ENCODE data around the gene IGSF21.

IGSF21 gene

GRCh38 chr1:18123467-18123992 is 15.9 kb downstream of the IGSF21 start:
- no peak for TF ChIP-seq CTCF (IDR thresholded peaks at IDR 0.05; ENCODE audit: low read depth, low read length)
- no peak overlapping the region for H3K4me3 ChIP-seq (ENCODE audit: low read depth, low read length)
- no peak for DNase-seq (ENCODE audit: low read depth, low spot score)
- in situ Hi-C loops (cut with HindIII; ENCODE audit: low sequenced_read_pairs) = no loop called here

GRCh38 chr1:18124977-18125376 is 17.4 kb downstream of the IGSF21 start:
- DNase-seq (ENCODE audit: low read depth, low spot score) = no peak
- TF ChIP-seq CTCF (IDR thresholded peaks at IDR 0.05; ENCODE audit: low read depth, low read length) = no peak
- in situ Hi-C loops (cut with HindIII; ENCODE audit: low sequenced_read_pairs) = no loop called here
- H3K4me3 ChIP-seq (ENCODE audit: low read depth, low read length) = no peak overlapping the region

GRCh38 chr1:18126616-18127015 is 19.0 kb downstream of the IGSF21 start:
- TF ChIP-seq CTCF (IDR thresholded peaks at IDR 0.05; ENCODE audit: low read depth, low read length) = no peak
- no peak for DNase-seq (ENCODE audit: low read depth, low spot score)
- in situ Hi-C loops (cut with HindIII; ENCODE audit: low sequenced_read_pairs) = no loop called here
- no peak overlapping the region for H3K4me3 ChIP-seq (ENCODE audit: low read depth, low read length)

DNA sequence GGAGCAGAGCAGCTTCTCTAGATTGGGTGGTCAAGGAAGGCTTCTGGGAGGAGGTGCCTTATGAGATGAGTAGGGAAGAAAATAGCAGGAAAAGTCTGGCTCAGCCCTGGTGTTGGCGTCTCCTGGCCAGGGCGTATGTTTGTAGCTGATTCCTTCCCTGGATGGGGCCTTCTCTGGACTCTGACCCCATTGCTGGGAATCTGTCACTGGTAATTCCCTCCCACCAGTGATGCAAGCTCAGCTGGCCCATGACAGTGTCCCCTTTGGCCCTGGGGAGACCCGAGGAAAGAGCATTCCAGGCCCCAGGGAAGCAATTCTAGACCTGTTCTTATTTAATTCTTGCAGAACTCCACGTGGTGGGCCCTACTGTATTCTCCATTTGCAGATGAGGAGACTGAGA is 20.7 kb downstream of the IGSF21 start:
- TF ChIP-seq CTCF (IDR thresholded peaks at IDR 0.05; ENCODE audit: low read depth, low read length) = no peak
- in situ Hi-C loops (cut with HindIII; ENCODE audit: low sequenced_read_pairs) = no loop called here
- no peak for DNase-seq (ENCODE audit: low read depth, low spot score)
- no peak overlapping the region for H3K4me3 ChIP-seq (ENCODE audit: low read depth, low read length)

DNA sequence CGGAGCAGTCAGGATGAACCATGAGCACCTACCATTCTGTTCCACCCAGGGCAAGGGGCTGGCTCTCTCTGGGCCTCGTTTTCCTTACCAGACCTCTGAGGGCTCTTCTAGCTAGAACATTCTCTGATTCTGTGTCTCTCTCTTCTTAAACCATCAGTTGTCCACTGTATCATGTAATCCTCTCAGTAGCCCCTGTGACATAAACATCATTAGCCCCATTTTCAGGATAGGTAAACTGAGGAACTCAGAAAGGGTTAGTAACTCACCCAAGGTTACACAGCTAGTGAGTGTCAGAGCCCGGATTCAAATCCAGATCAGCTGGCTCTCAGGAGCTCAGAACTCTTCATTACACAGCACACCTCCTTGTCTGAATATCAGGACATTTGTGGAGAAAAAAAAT is 22.8 kb downstream of the IGSF21 start:
- TF ChIP-seq CTCF (IDR thresholded peaks at IDR 0.05; ENCODE audit: low read depth, low read length) = no peak
- in situ Hi-C loops (cut with HindIII; ENCODE audit: low sequenced_read_pairs) = no loop called here
- no peak overlapping the region for H3K4me3 ChIP-seq (ENCODE audit: low read depth, low read length)
- no peak for DNase-seq (ENCODE audit: low read depth, low spot score)

GRCh38 chr1:18132022-18132710 is 24.6 kb downstream of the IGSF21 start:
- no peak for TF ChIP-seq CTCF (IDR thresholded peaks at IDR 0.05; ENCODE audit: low read depth, low read length)
- in situ Hi-C loops (cut with HindIII; ENCODE audit: low sequenced_read_pairs) = no loop called here
- no peak overlapping the region for H3K4me3 ChIP-seq (ENCODE audit: low read depth, low read length)
- no peak for DNase-seq (ENCODE audit: low read depth, low spot score)

Data from astrocyte of the spinal cord (primary cell).